PC-9 (cell line): Measurements from ENCODE around the gene VAV2. TPM values are rescaled to one million over a fixed set of nuclear protein-coding genes. Genes with fewer than 3 reads are reported as not detected.

ENCODE experiments used
- BruUV-seq: library from RNA; stranded (reverse); fragments of 400-500 nt; replicated peaks from 2 replicates; lab custom pipeline; 2021; lab: Mats Ljungman, UMichigan
- CTCF ChIA-PET: fragments of 300-600 bp; sonication (Branson Sonifier 250); formaldehyde crosslinking; loops from one replicate; lab custom pipeline; 2022; ENCODE audit warnings: antibody characterized with exemption; lab: Charles Lee
- POLR2A ChIA-PET: fragments of 300-600 bp; sonication (Branson Sonifier 250); formaldehyde crosslinking; loops from one replicate; lab custom pipeline; 2022; ENCODE audit warnings: antibody characterized with exemption; ENCODE audit not compliant: unreplicated experiment; lab: Charles Lee
- DNase-seq, 2 experiments: peaks; one replicate each; pipeline versions ENCODE4 v3.0.0 to v3.0.0-alpha.2; 2015 to 2022; ENCODE audit warnings: mixed read lengths in 1 of 2
- H2AFZ ChIP-seq: fragments of 200-600 bp; sonication (generic); 2 replicates; pipeline ENCODE4 v1.8.1; 2017; ENCODE audit warnings: antibody characterized with exemption
- H3F3A ChIP-seq: fragments of 200-600 bp; sonication (generic); 2 replicates; pipeline ENCODE4 v1.8.1; 2017; ENCODE audit warnings: antibody characterized with exemption, mild to moderate bottlenecking, low read depth; ENCODE audit not compliant: insufficient read depth
- H3K27ac ChIP-seq: fragments of 200-600 bp; sonication (generic); 2 replicates; pipeline ENCODE4 v1.6.1; 2016; ENCODE audit warnings: mixed run types
- H3K27me3 ChIP-seq: fragments of 200-600 bp; sonication (generic); 2 replicates; pipeline ENCODE4 v1.6.1; 2016; ENCODE audit warnings: low read depth, mixed run types; ENCODE audit not compliant: insufficient read depth
- H3K36me3 ChIP-seq: fragments of 200-600 bp; sonication (generic); 2 replicates; pipeline ENCODE4 v1.6.1; 2016; ENCODE audit warnings: low read depth, mixed run types
- H3K4me1 ChIP-seq: fragments of 200-600 bp; sonication (generic); replicated peaks from 2 replicates; pipeline ENCODE4 v1.6.1; 2016; ENCODE audit warnings: mixed run types; ENCODE audit not compliant: insufficient read depth
- H3K4me2 ChIP-seq: fragments of 200-600 bp; sonication (generic); 2 replicates; pipeline ENCODE4 v1.6.1; 2017; ENCODE audit warnings: mixed run types
- H3K4me3 ChIP-seq: fragments of 200-600 bp; sonication (generic); 2 replicates; pipeline ENCODE4 v1.6.1; 2016; ENCODE audit warnings: mixed run types
- H3K79me2 ChIP-seq: fragments of 200-600 bp; sonication (generic); 2 replicates; pipeline ENCODE4 v1.6.1; 2017; ENCODE audit warnings: low read depth, mixed run types
- H3K9me2 ChIP-seq: fragments of 200-600 bp; sonication (generic); 2 replicates; pipeline ENCODE4 v1.8.1; 2017; ENCODE audit warnings: mild to moderate bottlenecking; ENCODE audit not compliant: insufficient read depth
- H3K9me3 ChIP-seq: fragments of 200-600 bp; sonication (generic); 2 replicates; pipeline ENCODE4 v1.8.1; 2016; ENCODE audit warnings: low read depth; ENCODE audit not compliant: insufficient read depth
- H4K20me1 ChIP-seq: fragments of 200-600 bp; sonication (generic); 2 replicates; pipeline ENCODE4 v1.8.1; 2017; ENCODE audit not compliant: insufficient read depth
- EZH2 ChIP-seq: fragments of 200-600 bp; sonication (generic); IDR thresholded peaks from 2 replicates; pipeline ENCODE4 v1.8.0; 2017; ENCODE audit warnings: antibody characterized with exemption, low read depth
- intact Hi-C: fragments of 100-400 bp; cut with micrococcal nuclease; formaldehyde crosslinking; loops from one replicate; pipeline ENCODE4 v1.10.0; 2022; ENCODE audit not compliant: unreplicated experiment
- total RNA-seq: library from RNA; stranded (reverse); gene quantifications from 2 replicates; pipeline ENCODE4 v1.2.3, GENCODE V29; 2021
- TF ChIP-seq, protein P1 (sequence below): fragments of 200-600 bp; sonication (generic); conservative IDR thresholded peaks from 2 replicates; pipeline ENCODE4 v1.6.1; 2017; ENCODE audit warnings: mixed run types, antibody characterized with exemption, mild to moderate bottlenecking, moderate library complexity

Gene VAV2
- total RNA-seq, 1 experiment from 2014 or later, result 36.5 TPM

DNA sequence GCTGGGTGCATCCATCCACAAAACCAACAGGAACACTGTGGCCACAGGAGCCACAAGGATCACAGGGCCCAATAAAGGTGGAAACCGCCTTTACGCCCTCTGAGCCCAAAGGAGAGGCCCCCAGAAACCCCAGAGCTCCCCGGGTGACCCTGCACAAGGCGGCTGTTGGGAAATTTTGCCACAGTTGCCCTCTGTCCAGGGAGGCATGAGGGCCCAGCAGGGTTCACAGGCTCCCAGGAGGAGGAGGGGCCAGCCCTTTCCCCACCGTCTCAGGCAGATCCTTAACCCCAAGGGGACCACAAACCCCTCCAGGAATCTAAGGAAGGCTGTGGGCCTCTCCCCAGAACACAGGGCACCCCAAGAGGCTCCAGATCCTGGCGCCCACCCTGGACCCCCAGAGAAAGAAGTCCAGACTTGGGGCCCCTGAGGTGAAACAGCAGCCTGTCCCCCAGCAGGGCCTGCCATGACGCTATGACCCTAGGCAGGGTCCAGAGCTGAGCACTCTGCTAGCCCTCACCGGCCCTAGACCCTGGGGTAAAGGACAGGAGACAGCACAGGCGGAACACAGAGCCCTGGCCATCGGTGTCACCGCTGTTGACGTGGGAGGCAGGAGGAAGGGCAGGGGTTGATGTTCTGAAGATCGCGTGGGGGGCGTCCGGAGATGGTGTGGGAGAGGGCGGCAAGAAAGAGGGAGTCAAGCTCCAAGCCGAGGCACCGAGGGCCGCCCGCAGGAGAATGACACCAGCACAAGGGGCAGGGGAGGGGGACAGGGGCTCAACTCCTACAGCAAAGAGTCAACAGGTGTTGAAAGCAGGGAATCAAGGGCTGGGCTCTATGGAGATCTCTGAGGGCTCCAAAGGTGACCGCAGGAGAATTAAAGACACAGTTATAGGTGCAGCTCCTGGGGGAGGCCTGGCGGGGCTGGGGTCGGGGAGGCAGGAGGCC, 97.5 kb downstream of the VAV2 start:
- H3K27me3 ChIP-seq, result no peaks in the 10 kb centered on the region
- no peaks in the 10 kb centered on the region for H3K4me1 ChIP-seq
- ChIA-PET CTCF (no interaction called here), POLR2A (no interaction called here)
- H2AFZ ChIP-seq, result no peak overlapping the region
- no peak for TF ChIP-seq EZH2
- TF ChIP-seq, protein P1, sequence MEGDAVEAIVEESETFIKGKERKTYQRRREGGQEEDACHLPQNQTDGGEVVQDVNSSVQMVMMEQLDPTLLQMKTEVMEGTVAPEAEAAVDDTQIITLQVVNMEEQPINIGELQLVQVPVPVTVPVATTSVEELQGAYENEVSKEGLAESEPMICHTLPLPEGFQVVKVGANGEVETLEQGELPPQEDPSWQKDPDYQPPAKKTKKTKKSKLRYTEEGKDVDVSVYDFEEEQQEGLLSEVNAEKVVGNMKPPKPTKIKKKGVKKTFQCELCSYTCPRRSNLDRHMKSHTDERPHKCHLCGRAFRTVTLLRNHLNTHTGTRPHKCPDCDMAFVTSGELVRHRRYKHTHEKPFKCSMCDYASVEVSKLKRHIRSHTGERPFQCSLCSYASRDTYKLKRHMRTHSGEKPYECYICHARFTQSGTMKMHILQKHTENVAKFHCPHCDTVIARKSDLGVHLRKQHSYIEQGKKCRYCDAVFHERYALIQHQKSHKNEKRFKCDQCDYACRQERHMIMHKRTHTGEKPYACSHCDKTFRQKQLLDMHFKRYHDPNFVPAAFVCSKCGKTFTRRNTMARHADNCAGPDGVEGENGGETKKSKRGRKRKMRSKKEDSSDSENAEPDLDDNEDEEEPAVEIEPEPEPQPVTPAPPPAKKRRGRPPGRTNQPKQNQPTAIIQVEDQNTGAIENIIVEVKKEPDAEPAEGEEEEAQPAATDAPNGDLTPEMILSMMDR, result no peak
- no peaks in the 10 kb centered on the region for H3K9me3 ChIP-seq
- intact Hi-C loops, result no loop called here
- 0 out of 2 replicates have a peak, but pooled peaks cover 4% of the 10 kb centered on the region for H4K20me1 ChIP-seq
- no TSS peak for BruUV-seq
- H3K79me2 ChIP-seq, result no peaks in the 10 kb centered on the region
- H3K36me3 ChIP-seq, result no peaks in the 10 kb centered on the region
- no peak for DNase-seq
- H3K9me2 ChIP-seq, result no peaks in the 10 kb centered on the region
- no peak overlapping the region for H3K4me2 ChIP-seq
- H3F3A ChIP-seq, result no peaks in the 10 kb centered on the region; the same call in 1 of the 2 replicates
- H3K27ac ChIP-seq, result no peak overlapping the region
- no peak overlapping the region for H3K4me3 ChIP-seq

DNA sequence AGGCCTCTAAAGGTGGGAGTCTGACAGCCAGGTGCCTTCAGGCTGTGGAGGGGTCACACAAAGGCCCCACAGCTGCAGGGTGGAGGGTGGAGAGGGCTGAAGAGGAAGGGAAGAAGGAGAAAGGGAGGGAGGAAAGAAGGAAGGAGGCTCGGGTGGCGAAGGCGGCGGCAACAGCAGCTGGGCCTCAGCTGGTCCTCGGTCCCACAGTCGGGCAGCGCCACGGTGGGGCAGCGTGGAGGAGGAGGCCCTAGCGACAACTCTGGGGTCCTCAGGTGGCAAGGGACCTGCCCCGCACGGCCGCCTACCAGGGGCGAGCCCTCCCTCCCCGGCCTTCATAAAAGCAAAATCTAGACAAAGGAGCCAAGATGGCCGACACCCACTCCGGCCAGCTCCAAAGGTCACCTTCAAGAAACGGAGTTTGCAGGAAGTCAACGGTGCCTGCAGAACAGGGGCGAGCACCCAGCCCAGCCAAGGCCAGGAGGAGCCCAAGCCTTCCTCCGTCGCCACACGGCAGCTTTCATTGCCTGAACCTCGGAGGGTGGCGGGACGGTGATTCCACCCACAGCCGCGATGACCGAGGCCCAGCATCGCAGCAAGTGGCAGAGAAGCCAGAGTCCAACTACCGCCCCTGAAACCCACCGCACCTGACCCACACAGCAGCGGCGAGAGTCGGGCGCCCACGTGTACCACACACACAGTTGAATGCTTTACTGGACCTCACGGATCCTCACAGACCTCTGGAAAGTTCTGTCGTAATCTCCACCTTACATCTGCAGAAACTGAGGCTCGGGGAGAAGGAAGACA, 98.7 kb downstream of the VAV2 start:
- Histone ChIP-seq H3K27ac (no peak overlapping the region), H2AFZ (no peak overlapping the region), H3K4me2 (no peak overlapping the region), H3K4me1 (no peaks in the 10 kb centered on the region), H3K27me3 (no peaks in the 10 kb centered on the region), H3K4me3 (no peak overlapping the region), H3K36me3 (no peaks in the 10 kb centered on the region), H3K9me2 (no peaks in the 10 kb centered on the region), H3K9me3 (no peaks in the 10 kb centered on the region), H3F3A (no peaks in the 10 kb centered on the region; the same call in 1 of the 2 replicates), H3K79me2 (no peaks in the 10 kb centered on the region), H4K20me1 (0 out of 2 replicates have a peak, but pooled peaks cover 4% of the 10 kb centered on the region)
- no peak for TF ChIP-seq EZH2
- TF ChIP-seq, protein P1, result no peak
- no peak for DNase-seq
- intact Hi-C loops, result no loop called here
- ChIA-PET CTCF (no interaction called here), POLR2A (interaction anchor here (0.7 kb wide), 1 partner anchor 20 kb away, joined by 3 read pairs; no protein-coding TSS in a partner anchor)
- BruUV-seq, result no TSS peak

DNA sequence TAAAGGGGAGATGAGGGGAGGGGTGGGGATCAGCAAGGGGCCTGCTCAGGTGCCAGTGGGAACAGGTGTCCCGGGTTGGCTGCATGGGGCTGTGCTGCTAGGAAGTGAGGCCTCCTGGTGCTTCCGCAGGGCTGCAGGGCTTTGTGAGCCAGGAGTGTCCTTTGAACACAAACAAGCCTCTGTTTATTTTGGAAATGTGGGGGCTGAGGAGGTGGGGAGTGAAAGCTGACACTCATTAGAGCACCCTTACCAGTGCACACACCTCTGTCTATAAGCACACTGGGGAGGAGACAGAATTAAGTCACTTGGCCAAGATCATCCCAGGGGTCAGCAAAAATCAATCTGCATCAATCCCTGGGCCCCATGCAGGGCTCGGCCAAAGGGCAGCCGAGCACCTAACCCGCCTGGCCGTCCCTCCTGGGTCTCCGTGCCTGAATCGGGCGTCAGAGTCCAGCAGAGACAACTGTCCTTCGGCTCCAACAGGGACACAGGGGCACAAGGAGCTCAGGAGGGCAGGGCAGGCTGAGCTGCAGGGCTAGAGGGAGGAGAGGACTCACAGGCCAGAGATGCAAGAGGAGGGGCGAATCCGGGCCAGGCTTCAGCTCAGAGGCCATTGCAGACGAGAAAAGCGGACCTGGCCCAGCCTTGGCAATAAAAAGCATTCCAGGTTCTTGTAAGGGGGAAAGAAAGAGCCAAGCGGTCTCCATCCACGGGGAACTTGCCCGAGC, 99.8 kb downstream of the VAV2 start:
- ChIA-PET POLR2A (no interaction called here), CTCF (interaction anchor here (0.5 kb wide), 1 partner anchor 463 kb away, joined by 7 read pairs; no protein-coding TSS in a partner anchor)
- H3K4me3 ChIP-seq, result no peak overlapping the region
- no peak overlapping the region for H2AFZ ChIP-seq
- H3K9me2 ChIP-seq, result no peaks in the 10 kb centered on the region
- H3K27me3 ChIP-seq, result no peaks in the 10 kb centered on the region
- H3K4me1 ChIP-seq, result no peaks in the 10 kb centered on the region
- H3K9me3 ChIP-seq, result no peaks in the 10 kb centered on the region
- no TSS peak for BruUV-seq
- no peak for DNase-seq
- no peaks in the 10 kb centered on the region for H3K36me3 ChIP-seq
- TF ChIP-seq, protein P1, result no peak
- TF ChIP-seq EZH2, result no peak
- intact Hi-C loops, result no loop called here
- no peaks in the 10 kb centered on the region; the same call in 1 of the 2 replicates for H3F3A ChIP-seq
- no peak overlapping the region for H3K27ac ChIP-seq
- H3K79me2 ChIP-seq, result no peaks in the 10 kb centered on the region
- H3K4me2 ChIP-seq, result no peak overlapping the region
- 0 out of 2 replicates have a peak, but pooled peaks cover 1% of the 10 kb centered on the region for H4K20me1 ChIP-seq
